ENCODE results near the gene CCDC63.

- no peak for TF ChIP-seq CTCF (IDR thresholded peaks at IDR 0.05)
- TF ChIP-seq POLR2A (IDR thresholded peaks at IDR 0.05): no peak
Measured at GRCh38 chr12:110849748-110850403, 3.1 kb downstream of the CCDC63 start.
